GM19455 (cell line): ENCODE measurements around the gene ADGRB3.

Source experiments
- ATAC-seq: cut with Tn5 transposase; IDR thresholded peaks from one replicate; pipeline ENCODE4 v1.9.1; 2021; ENCODE audit not compliant: unreplicated experiment

The ADGRB3 gene

DNA sequence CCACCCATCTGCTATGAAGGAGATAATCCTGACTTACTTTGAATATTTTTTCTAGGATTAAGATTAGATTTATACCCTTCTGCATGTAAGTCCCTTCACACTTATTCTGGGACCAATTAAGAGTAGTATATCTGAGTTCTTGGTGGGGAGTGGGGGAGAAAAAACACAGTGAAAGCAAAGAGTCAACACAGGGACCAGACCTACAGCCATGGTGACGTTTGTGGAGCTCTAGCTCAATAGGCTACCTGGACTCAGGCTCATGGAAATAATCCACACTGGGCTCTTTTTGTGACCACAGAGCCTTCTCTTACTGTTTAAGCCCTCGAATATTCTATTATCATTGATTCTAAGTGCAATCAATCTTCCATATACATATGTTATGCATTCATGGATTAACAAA lies 670.4 kb downstream of the ADGRB3 start:
- no peak for ATAC-seq

GRCh38 chr6:69308584-69308983 lies 673.5 kb downstream of the ADGRB3 start:
- no peak for ATAC-seq

DNA sequence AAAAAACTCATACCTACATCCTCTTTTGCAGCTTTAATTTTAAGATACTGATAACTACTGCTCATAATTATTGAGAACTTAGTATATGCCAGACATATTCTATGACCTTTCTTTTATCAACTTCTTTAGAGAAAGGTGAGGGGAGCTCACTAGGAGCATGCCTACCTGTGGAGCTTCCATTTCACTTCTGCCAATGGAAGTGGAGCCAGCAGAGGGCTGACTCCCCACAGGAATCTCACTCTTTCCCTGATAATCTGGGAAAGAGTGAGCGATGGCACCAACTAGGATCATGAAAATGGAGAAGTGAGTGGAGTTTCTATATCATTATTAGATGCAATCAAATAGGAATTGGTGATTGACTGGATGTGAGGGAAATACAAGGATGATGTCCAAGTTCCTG lies 676.8 kb downstream of the ADGRB3 start:
- ATAC-seq: no peak

- ATAC-seq: no peak
Observed at GRCh38 chr6:69314001-69314400, 678.9 kb downstream of the ADGRB3 start.

DNA sequence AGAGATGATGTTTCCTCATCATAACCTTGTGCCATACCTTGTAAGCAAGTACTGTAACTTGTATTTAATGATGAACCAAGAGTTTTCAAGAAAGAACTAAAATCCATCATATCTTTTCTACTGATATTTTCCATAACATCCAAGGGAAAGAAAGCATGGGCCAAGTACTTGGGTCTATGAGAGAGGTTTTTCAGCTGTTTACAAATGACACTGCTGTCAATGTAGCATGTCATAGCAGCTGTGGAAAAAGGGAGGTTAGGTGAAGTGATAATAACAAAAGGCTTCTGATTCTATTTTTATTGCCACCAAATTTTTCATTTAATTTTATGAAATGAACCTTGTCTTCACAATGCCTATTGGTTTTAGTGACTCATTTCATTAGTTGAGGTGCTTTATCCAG lies 679.4 kb downstream of the ADGRB3 start:
- ATAC-seq: no peak

- ATAC-seq: no peak
Observed at GRCh38 chr6:69331886-69332285, 696.8 kb downstream of the ADGRB3 start.

GRCh38 chr6:69337311-69337710 lies 702.2 kb downstream of the ADGRB3 start:
- no peak for ATAC-seq

GRCh38 chr6:69338431-69339162 lies 703.5 kb downstream of the ADGRB3 start:
- no peak for ATAC-seq

- ATAC-seq: no peak
Observed at GRCh38 chr6:69339163-69339550, 704.1 kb downstream of the ADGRB3 start.

DNA sequence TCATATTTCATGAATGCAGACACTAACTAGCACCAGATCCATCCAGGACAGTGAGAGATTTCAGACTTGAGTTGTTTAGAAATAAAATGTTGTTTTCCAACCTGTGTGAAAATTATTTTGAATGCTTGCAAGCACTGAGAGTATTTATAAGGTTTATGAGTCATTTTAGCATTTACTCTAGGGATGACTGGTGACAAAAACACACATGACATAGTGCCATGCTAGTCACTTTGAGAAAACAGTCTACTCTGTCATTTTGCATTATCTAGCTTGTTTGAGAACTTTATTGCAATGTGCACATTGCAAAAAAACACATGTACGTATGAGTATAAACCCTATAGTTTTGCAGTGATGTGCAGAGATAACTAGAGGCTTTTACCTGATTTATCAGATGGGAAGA lies 705.1 kb downstream of the ADGRB3 start:
- no peak for ATAC-seq

DNA sequence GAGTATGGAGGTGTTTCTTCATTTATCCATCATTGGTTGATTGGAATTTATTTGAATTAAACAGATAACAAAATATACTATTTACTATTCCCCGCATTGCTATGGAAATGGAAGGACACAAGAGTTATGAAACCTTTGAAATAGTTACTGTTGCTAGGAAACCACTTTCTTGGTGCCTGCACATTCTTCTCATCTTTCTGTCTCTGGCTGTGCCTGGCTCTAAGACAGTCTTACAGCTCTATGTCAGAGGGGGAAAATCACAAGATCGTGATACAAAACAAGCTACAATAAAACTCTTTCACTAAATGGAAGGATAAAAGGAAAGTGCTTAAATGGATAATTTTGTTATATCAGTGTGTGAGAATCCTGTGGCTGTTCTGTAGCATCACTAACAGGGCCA lies 708.8 kb downstream of the ADGRB3 start:
- no peak for ATAC-seq

DNA sequence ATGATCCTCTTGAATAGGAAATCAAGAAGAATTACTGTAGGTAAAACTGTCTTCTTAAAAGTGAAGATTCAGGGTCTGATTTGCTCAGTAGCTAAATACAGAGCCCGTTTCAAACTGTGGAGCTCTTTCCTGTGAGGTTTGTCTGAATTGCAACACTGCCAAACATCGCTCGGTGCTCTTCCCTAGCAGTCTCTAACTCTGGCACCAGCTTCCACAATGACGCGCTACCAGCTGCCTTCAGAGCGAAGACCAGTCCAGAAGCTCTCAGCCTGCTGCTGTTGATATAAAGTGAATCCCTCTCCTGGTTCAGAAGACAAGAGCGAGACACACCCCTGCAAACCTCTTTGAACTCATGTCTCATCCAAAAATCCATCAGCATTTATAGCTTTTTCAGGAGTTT lies 714.7 kb downstream of the ADGRB3 start:
- ATAC-seq: no peak

DNA sequence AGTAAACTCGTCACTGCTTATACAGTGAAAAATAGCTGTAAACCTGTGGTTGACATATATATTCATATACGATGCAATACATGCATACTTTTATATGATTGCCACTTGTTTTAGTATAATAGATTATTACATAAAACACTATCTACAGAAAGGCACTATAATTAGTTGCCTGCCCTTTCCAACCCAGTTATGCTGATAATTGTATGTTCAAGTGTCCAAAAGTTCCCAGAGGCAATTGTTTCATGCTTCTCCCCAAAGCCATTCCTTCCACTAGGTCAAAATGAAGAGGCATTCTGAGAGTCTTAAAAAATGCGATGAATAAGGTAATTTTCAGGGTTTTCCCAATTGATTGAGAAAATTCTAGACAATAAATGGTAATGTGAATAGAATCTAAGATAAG lies 727.1 kb downstream of the ADGRB3 start:
- ATAC-seq: no peak

GRCh38 chr6:69366831-69367230 lies 731.7 kb downstream of the ADGRB3 start:
- no peak for ATAC-seq

GRCh38 chr6:69368613-69369012 lies 733.5 kb downstream of the ADGRB3 start:
- no peak for ATAC-seq

DNA sequence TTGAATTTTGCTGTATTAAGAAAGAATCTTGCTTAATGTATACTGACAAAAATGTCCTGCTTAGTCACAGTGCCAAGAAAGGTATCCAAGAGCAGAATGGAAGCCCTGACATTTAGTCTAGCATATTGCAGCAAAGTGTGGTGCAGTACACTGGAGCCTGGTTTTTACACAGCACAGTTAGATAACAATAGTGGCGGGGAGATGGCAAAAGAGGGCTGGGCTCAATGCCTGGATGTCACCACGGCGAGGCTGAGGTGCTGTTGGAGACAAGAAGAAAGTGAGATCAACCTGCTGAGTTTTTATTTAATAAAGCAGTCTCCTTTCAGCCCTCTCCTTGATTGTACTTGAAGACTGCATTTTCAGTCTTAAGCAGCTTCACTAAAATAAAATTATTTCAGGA lies 735.7 kb downstream of the ADGRB3 start:
- no peak for ATAC-seq

DNA sequence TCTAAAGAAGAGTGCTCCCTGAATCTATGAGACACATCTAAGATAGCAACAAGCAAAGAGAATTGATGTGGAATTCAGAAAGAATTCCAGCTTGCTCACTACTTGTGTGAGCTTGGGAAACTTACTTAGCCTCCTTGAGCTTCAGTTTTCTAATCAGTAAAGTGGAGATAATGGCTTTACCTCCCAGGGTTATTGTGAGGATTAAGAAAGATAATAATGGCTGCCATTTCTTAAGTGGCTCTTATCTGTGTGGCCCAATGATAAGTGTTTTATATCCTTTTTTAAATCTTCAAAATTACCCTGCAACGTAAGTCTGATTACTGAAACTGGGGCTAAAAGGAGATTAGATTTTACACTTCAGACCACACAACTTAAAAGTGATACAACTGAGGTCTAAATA lies 743.2 kb downstream of the ADGRB3 start:
- no peak for ATAC-seq

DNA sequence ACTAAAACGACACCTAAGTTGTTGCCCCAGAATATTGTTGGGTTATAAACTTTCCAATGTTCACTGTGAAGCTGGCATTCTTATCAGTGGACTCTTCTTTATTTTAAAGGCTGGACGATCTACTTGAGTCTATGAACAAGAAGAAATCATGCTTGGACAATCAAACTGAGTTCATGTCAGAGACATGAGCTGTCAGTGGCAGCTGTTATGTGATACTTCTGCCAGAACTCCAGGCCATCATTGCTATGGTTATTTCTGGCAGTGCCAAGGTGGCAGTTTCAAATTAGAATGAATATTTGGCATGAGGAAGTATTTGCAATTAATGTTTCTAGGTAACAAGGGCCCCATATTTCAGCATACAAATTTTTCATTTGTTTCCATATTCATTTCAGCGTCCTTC lies 744.4 kb downstream of the ADGRB3 start:
- no peak for ATAC-seq

- no peak for ATAC-seq
Observed at GRCh38 chr6:69383627-69384026, 748.5 kb downstream of the ADGRB3 start.

DNA sequence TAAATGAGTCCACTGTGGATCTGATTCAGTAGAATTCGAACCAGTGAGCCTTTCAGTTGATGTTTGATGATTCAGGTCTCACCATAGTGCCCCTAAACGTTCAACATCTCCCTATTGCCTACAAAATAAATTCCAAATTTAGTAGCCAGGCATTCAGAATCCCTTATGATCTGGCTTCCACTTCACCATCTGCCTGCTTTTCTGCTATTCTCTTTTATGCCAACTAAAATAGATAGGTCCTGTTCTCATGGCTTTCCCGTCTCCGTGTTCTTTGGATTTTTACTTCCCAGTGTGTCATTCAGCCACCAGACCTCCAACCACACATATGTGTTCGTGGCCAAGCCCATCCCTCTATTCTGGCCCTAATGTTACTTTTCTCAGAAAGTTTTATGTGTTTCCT lies 751.3 kb downstream of the ADGRB3 start:
- no peak for ATAC-seq

GRCh38 chr6:69390125-69390524 lies 755.0 kb downstream of the ADGRB3 start:
- no peak for ATAC-seq

DNA sequence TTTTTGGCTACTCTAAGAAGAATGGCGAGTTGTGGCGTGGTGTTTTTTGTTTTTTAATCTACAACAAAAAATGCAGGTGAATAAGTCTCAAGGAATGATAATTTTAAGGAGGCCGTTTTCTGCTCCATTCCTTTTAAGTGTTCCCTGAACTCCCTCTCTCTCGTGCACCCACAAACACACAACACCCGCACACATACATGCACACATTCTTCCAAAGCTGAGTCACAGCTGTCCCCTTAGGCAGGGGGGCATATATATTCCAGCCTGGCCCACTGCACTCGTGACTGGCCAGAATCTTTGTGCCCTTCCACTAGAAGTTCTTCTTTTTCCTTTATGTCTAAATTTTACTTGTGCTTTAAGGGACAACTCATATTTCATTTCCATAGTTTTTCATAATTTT lies 756.0 kb downstream of the ADGRB3 start:
- no peak for ATAC-seq

- ATAC-seq: no peak
Observed at GRCh38 chr6:69392745-69393144, 757.7 kb downstream of the ADGRB3 start.
